ENCODE measurements around the gene PCNT.

Gene PCNT

DNA sequence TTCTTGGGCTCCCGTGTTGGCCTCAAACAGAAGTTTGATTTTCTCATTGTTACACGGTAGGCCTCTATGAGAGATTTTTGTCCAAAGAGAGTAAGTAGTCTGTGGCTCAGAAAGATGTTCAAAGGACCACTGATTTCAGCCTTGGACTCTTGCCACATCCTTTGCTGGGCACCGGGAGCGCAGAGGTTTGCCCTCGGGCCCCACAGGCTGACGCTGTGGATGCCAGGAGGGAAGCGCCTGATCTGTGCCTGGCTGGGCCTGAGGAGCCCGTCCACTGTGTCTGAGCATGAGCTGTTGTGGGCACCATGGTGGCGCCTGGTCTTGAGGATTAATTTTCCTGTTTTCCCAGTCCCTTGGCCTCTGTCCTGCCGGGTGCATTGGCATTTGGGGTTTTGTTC lies 52.3 kb downstream of the PCNT start:
- H2BK120ac ChIP-seq (ENCODE audit: low read depth, low read length), result no peak overlapping the region
- peaks cover 15 to 62% of the 10 kb centered on the region in 2 donors for H3K36me3 ChIP-seq (replicated peaks in 1 of 2; ENCODE audit: control insufficient read depth in 2 of 2, insufficient read depth in 2 of 2, low read length in 2 of 2)
- peak overlapping the region; percentile 14 for H2BK5ac ChIP-seq (ENCODE audit: low read length)
- no peak overlapping the region for H3K4me3 ChIP-seq (ENCODE audit: low read length in 2 of 2)
- H3K27ac ChIP-seq (replicated peaks; ENCODE audit: low read length), result no peak overlapping the region
- no peak overlapping the region for H3K23ac ChIP-seq (ENCODE audit: low read depth, low read length, poor library complexity)
- H4K8ac ChIP-seq (ENCODE audit: low read depth, low read length), result no peak overlapping the region
- H3K4ac ChIP-seq (ENCODE audit: low read length), result no peak overlapping the region
- no peak overlapping the region for H3K4me2 ChIP-seq (ENCODE audit: insufficient read depth, low read length, poor library complexity, severe bottlenecking)
- H2BK12ac ChIP-seq (ENCODE audit: low read length), result no peak overlapping the region
- H3K27me3 ChIP-seq (ENCODE audit: control insufficient read depth in 3 of 3, insufficient read depth in 3 of 3, low read depth in 1 of 3, low read length in 3 of 3), result no peaks in the 10 kb centered on the region
- peaks cover 19% of the 10 kb centered on the region for H3K79me1 ChIP-seq (ENCODE audit: low read depth, low read length)
- H3K14ac ChIP-seq (ENCODE audit: low read length), result no peak overlapping the region
- H2AK5ac ChIP-seq (ENCODE audit: low read depth, low read length), result no peak overlapping the region
- WGBS, 2 donors (ENCODE audit: extremely low coverage in 2 of 2, insufficient read length in 2 of 2, insufficient replicate concordance in 1 of 2), result no CpG with 5 or more reads among the region's 10 CpGs
- no peak overlapping the region for H3K9ac ChIP-seq (ENCODE audit: low read depth, low read length, poor library complexity)
- peaks cover 11 to 12% of the 10 kb centered on the region in 2 donors for H3K9me3 ChIP-seq (replicated peaks in 1 of 2; ENCODE audit: control insufficient read depth in 2 of 2, insufficient read depth in 1 of 2, low read depth in 1 of 2, low read length in 2 of 2)
- no peak overlapping the region for H2AFZ ChIP-seq (ENCODE audit: low read length)
- no peak overlapping the region for H2BK15ac ChIP-seq (ENCODE audit: low read length)
- H4K91ac ChIP-seq (ENCODE audit: low read depth, low read length, poor library complexity), result no peak overlapping the region
- no peak for DNase-seq (ENCODE audit: low spot score)
- no peak overlapping the region for H3K18ac ChIP-seq (ENCODE audit: low read length)
- H3K4me1 ChIP-seq (ENCODE audit: control insufficient read depth in 2 of 2, insufficient read depth in 1 of 2, low read depth in 1 of 2, low read length in 2 of 2), result peaks cover 0 to 4% of the 10 kb centered on the region in 2 donors

DNA sequence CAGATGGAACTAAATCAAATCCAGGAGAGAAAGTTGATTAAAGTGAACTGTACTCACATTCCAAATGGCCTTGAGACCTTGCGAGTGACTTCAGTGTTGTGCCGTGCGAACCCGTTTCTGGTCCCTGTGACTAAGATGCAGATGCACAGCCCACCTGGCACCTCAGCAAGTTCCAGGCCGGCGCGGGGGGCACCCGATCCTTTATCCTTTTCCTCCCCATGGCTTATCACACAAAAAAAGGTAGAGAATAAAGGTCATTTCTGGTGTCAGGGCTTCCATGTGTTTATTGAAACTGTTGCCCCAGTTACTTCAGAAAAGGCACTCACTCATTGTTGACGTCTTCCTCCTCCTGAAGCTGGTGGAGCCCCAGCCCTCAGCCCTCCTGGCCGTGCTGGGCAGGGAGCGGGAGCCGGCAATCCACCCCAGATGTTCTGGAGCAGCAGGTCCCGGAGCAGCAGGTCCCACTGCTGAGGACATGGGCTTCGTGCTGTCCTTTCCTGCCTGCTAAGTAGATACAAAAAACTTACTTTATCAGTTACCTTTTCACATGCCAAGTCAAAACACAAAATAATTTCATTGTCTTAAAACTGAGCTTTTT lies 53.0 kb downstream of the PCNT start:
- Histone ChIP-seq H4K91ac (ENCODE audit: low read depth, low read length, poor library complexity) (no peak overlapping the region), H2BK120ac (ENCODE audit: low read depth, low read length) (no peak overlapping the region), H2BK12ac (ENCODE audit: low read length) (no peak overlapping the region), H3K4me2 (ENCODE audit: insufficient read depth, low read length, poor library complexity, severe bottlenecking) (no peak overlapping the region), H2AK5ac (ENCODE audit: low read depth, low read length) (no peak overlapping the region), H3K4ac (ENCODE audit: low read length) (no peak overlapping the region), H3K27ac (replicated peaks; ENCODE audit: low read length) (no peak overlapping the region), H3K18ac (ENCODE audit: low read length) (no peak overlapping the region), H3K4me1 (ENCODE audit: control insufficient read depth in 2 of 2, insufficient read depth in 1 of 2, low read depth in 1 of 2, low read length in 2 of 2) (peaks cover 0 to 2% of the 10 kb centered on the region in 2 donors), H3K9me3 (replicated peaks in 1 of 2; ENCODE audit: control insufficient read depth in 2 of 2, insufficient read depth in 1 of 2, low read depth in 1 of 2, low read length in 2 of 2) (peaks cover 11 to 17% of the 10 kb centered on the region in 2 donors), H3K9ac (ENCODE audit: low read depth, low read length, poor library complexity) (no peak overlapping the region), H2AFZ (ENCODE audit: low read length) (no peak overlapping the region), H4K8ac (ENCODE audit: low read depth, low read length) (no peak overlapping the region), H3K4me3 (ENCODE audit: low read length in 2 of 2) (no peak overlapping the region), H3K23ac (ENCODE audit: low read depth, low read length, poor library complexity) (no peak overlapping the region), H3K36me3 (replicated peaks in 1 of 2; ENCODE audit: control insufficient read depth in 2 of 2, insufficient read depth in 2 of 2, low read length in 2 of 2) (peaks cover 15 to 62% of the 10 kb centered on the region in 2 donors), H2BK15ac (ENCODE audit: low read length) (no peak overlapping the region), H3K79me1 (ENCODE audit: low read depth, low read length) (peaks cover 15% of the 10 kb centered on the region), H3K27me3 (ENCODE audit: control insufficient read depth in 3 of 3, insufficient read depth in 3 of 3, low read depth in 1 of 3, low read length in 3 of 3) (no peaks in the 10 kb centered on the region), H2BK5ac (ENCODE audit: low read length) (no peak overlapping the region), H3K14ac (ENCODE audit: low read length) (no peak overlapping the region)
- WGBS, 2 donors (ENCODE audit: extremely low coverage in 2 of 2, insufficient read length in 2 of 2, insufficient replicate concordance in 1 of 2), result no CpG with 5 or more reads among the region's 14 CpGs
- DNase-seq (ENCODE audit: low spot score), result no peak

DNA sequence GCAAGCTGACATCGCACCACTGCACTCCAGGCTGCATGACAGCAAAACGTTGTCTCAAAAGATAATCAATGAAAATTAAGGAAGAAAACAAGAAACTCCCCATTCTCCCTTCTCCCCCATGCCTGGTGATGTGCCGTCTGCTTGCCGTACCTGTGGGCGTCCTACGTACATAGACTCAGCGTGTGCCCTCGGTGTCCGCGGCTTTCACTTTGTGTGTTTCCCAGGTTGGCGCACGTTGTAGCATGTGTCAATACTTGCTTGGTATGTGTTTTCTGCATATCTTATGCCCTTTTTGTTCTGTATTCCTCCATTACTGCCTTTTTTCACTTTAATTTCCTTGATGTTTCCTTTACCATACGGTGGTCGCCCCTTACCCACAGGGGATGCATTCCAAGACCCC lies 53.8 kb downstream of the PCNT start:
- no peak overlapping the region for H3K14ac ChIP-seq (ENCODE audit: low read length)
- no peak overlapping the region for H3K4me3 ChIP-seq (ENCODE audit: low read length in 2 of 2)
- no peak overlapping the region for H2AK5ac ChIP-seq (ENCODE audit: low read depth, low read length)
- no peak overlapping the region for H3K4me2 ChIP-seq (ENCODE audit: insufficient read depth, low read length, poor library complexity, severe bottlenecking)
- no peaks in the 10 kb centered on the region for H3K27me3 ChIP-seq (ENCODE audit: control insufficient read depth in 3 of 3, insufficient read depth in 3 of 3, low read depth in 1 of 3, low read length in 3 of 3)
- no peak overlapping the region for H3K4ac ChIP-seq (ENCODE audit: low read length)
- no peaks in the 10 kb centered on the region for H3K4me1 ChIP-seq (ENCODE audit: control insufficient read depth in 2 of 2, insufficient read depth in 1 of 2, low read depth in 1 of 2, low read length in 2 of 2)
- H3K23ac ChIP-seq (ENCODE audit: low read depth, low read length, poor library complexity), result no peak overlapping the region
- H2BK5ac ChIP-seq (ENCODE audit: low read length), result no peak overlapping the region
- WGBS, 2 donors (ENCODE audit: extremely low coverage in 2 of 2, insufficient read length in 2 of 2, insufficient replicate concordance in 1 of 2), result no CpG with 5 or more reads among the region's 14 CpGs
- peaks cover 14% of the 10 kb centered on the region for H3K79me1 ChIP-seq (ENCODE audit: low read depth, low read length)
- H3K9ac ChIP-seq (ENCODE audit: low read depth, low read length, poor library complexity), result no peak overlapping the region
- H2AFZ ChIP-seq (ENCODE audit: low read length), result no peak overlapping the region
- DNase-seq (ENCODE audit: low spot score), result no peak
- H3K18ac ChIP-seq (ENCODE audit: low read length), result no peak overlapping the region
- no peak overlapping the region for H2BK120ac ChIP-seq (ENCODE audit: low read depth, low read length)
- H3K36me3 ChIP-seq (replicated peaks in 1 of 2; ENCODE audit: control insufficient read depth in 2 of 2, insufficient read depth in 2 of 2, low read length in 2 of 2), result peaks cover 19 to 63% of the 10 kb centered on the region in 2 donors
- H2BK12ac ChIP-seq (ENCODE audit: low read length), result no peak overlapping the region
- H3K9me3 ChIP-seq (replicated peaks in 1 of 2; ENCODE audit: control insufficient read depth in 2 of 2, insufficient read depth in 1 of 2, low read depth in 1 of 2, low read length in 2 of 2), result peaks cover 8 to 26% of the 10 kb centered on the region in 2 donors
- no peak overlapping the region for H2BK15ac ChIP-seq (ENCODE audit: low read length)
- no peak overlapping the region for H4K91ac ChIP-seq (ENCODE audit: low read depth, low read length, poor library complexity)
- H4K8ac ChIP-seq (ENCODE audit: low read depth, low read length), result no peak overlapping the region
- no peak overlapping the region for H3K27ac ChIP-seq (replicated peaks; ENCODE audit: low read length)

DNA sequence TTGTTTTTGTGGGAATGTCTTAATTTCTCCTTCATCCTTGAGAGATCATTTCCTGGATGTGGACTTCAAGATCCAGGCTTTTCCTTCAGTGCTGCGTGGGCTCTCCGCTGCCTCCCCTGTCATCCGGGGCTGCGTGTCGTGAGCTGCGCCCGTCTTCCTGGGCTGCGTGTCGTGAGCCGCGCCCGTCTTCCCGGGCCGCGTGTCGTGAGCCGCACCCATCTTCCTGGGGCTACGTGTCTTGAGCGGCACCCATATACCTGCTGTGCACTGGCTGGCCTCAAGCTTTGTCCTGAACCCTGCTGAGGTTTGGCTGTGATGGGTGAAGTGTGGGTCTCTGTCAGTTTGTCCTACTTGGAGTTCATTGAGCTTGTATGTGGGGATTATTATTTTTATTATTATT lies 55.1 kb downstream of the PCNT start:
- Histone ChIP-seq H4K91ac (ENCODE audit: low read depth, low read length, poor library complexity) (no peak overlapping the region), H3K18ac (ENCODE audit: low read length) (peak overlapping the region; percentile 40), H2AFZ (ENCODE audit: low read length) (no peak overlapping the region), H3K23ac (ENCODE audit: low read depth, low read length, poor library complexity) (peak overlapping the region; percentile 68), H2BK5ac (ENCODE audit: low read length) (no peak overlapping the region), H3K27ac (replicated peaks; ENCODE audit: low read length) (no peak overlapping the region), H3K4me3 (ENCODE audit: low read length in 2 of 2) (no peak overlapping the region), H3K4ac (ENCODE audit: low read length) (no peak overlapping the region), H3K79me1 (ENCODE audit: low read depth, low read length) (peaks cover 19% of the 10 kb centered on the region), H2BK120ac (ENCODE audit: low read depth, low read length) (no peak overlapping the region), H3K14ac (ENCODE audit: low read length) (peak overlapping the region; percentile 49), H3K4me1 (ENCODE audit: control insufficient read depth in 2 of 2, insufficient read depth in 1 of 2, low read depth in 1 of 2, low read length in 2 of 2) (no peaks in the 10 kb centered on the region), H3K9me3 (replicated peaks in 1 of 2; ENCODE audit: control insufficient read depth in 2 of 2, insufficient read depth in 1 of 2, low read depth in 1 of 2, low read length in 2 of 2) (peaks cover 8 to 32% of the 10 kb centered on the region in 2 donors), H2AK5ac (ENCODE audit: low read depth, low read length) (no peak overlapping the region), H2BK12ac (ENCODE audit: low read length) (no peak overlapping the region), H3K36me3 (replicated peaks in 1 of 2; ENCODE audit: control insufficient read depth in 2 of 2, insufficient read depth in 2 of 2, low read length in 2 of 2) (peaks cover 21 to 61% of the 10 kb centered on the region in 2 donors), H3K9ac (ENCODE audit: low read depth, low read length, poor library complexity) (no peak overlapping the region), H3K27me3 (ENCODE audit: control insufficient read depth in 3 of 3, insufficient read depth in 3 of 3, low read depth in 1 of 3, low read length in 3 of 3) (no peaks in the 10 kb centered on the region), H3K4me2 (ENCODE audit: insufficient read depth, low read length, poor library complexity, severe bottlenecking) (no peak overlapping the region), H2BK15ac (ENCODE audit: low read length) (no peak overlapping the region), H4K8ac (ENCODE audit: low read depth, low read length) (no peak overlapping the region)
- no peak for DNase-seq (ENCODE audit: low spot score)
- no CpG with 5 or more reads among the region's 19 CpGs for WGBS, 2 donors (ENCODE audit: extremely low coverage in 2 of 2, insufficient read length in 2 of 2, insufficient replicate concordance in 1 of 2)
